GM23338 (cell line): ENCODE measurements around the gene DNAJC4. TPM values are rescaled to one million over a fixed set of nuclear protein-coding genes. Genes with fewer than 3 reads are reported as not detected.

Experiments used
- ATAC-seq: fragments of 200-7000 bp; cut with Tn5 transposase; 3 replicates; pipeline ENCODE4 v1.9.1; 2020
- DNase-seq: peaks from one replicate; pipeline ENCODE4 v3.0.0-alpha.2; 2015; ENCODE audit warnings: low spot score
- H2AFZ ChIP-seq: fragments of 200-600 bp; sonication (generic); 2 replicates; pipeline ENCODE4 v1.8.0; 2016; ENCODE audit warnings: antibody characterized with exemption, mild to moderate bottlenecking, moderate library complexity
- H3F3A ChIP-seq: fragments of 200-600 bp; sonication (generic); replicated peaks from 2 replicates; pipeline ENCODE4 v1.8.0; 2017; ENCODE audit warnings: antibody characterized with exemption, mixed run types, low read depth
- H3K27ac ChIP-seq: fragments of 200-600 bp; sonication (generic); 2 replicates; pipeline ENCODE4 v1.6.1; 2016; ENCODE audit warnings: low read depth
- H3K27me3 ChIP-seq: fragments of 200-600 bp; sonication (generic); 2 replicates; pipeline ENCODE4 v1.8.0; 2016; ENCODE audit warnings: mild to moderate bottlenecking, mixed run types, moderate library complexity; ENCODE audit not compliant: insufficient read depth
- H3K36me3 ChIP-seq: fragments of 200-600 bp; sonication (generic); 2 replicates; pipeline ENCODE4 v1.8.0; 2016; ENCODE audit warnings: mild to moderate bottlenecking; ENCODE audit not compliant: insufficient read depth
- H3K4me1 ChIP-seq: fragments of 200-600 bp; sonication (generic); 2 replicates; pipeline ENCODE4 v1.8.0; 2016; ENCODE audit warnings: mild to moderate bottlenecking, moderate library complexity; ENCODE audit not compliant: insufficient read depth
- H3K4me2 ChIP-seq: fragments of 200-600 bp; sonication (generic); 2 replicates; pipeline ENCODE4 v1.7.1; 2017; ENCODE audit warnings: mixed run types
- H3K4me3 ChIP-seq: fragments of 200-600 bp; sonication (generic); 2 replicates; pipeline ENCODE4 v1.6.1; 2016; ENCODE audit warnings: mixed run types
- H3K79me2 ChIP-seq: fragments of 200-600 bp; sonication (generic); replicated peaks from 2 replicates; pipeline ENCODE4 v1.8.0; 2017; ENCODE audit warnings: mild to moderate bottlenecking; ENCODE audit not compliant: insufficient read depth
- H3K9me2 ChIP-seq: fragments of 200-600 bp; sonication (generic); 2 replicates; pipeline ENCODE4 v1.8.0; 2017; ENCODE audit not compliant: insufficient read depth
- H4K20me1 ChIP-seq: fragments of 200-600 bp; sonication (generic); replicated peaks from 2 replicates; pipeline ENCODE4 v1.8.0; 2017; ENCODE audit warnings: mild to moderate bottlenecking; ENCODE audit not compliant: insufficient read depth
- H3K27ac Mint-ChIP-seq: 2 replicates; pipeline ENCODE4 v1.8.0; 2020; ENCODE audit warnings: inconsistent platforms, mild to moderate bottlenecking, moderate library complexity, mixed read lengths
- H3K27me3 Mint-ChIP-seq: 3 replicates; pipeline ENCODE4 v1.8.0; 2022; ENCODE audit warnings: low read depth, mild to moderate bottlenecking, moderate library complexity, mixed read lengths, inconsistent platforms; ENCODE audit not compliant: insufficient read depth, poor library complexity
- H3K36me3 Mint-ChIP-seq: 3 replicates; pipeline ENCODE4 v1.8.0; 2021; ENCODE audit warnings: low read depth, mild to moderate bottlenecking, inconsistent platforms, moderate library complexity, mixed read lengths
- H3K4me1 Mint-ChIP-seq: 3 replicates; pipeline ENCODE4 v1.8.0; 2020; ENCODE audit warnings: mild to moderate bottlenecking, inconsistent platforms, mixed read lengths
- H3K4me3 Mint-ChIP-seq: 3 replicates; pipeline ENCODE4 v1.8.0; 2021; ENCODE audit warnings: moderate library complexity, mild to moderate bottlenecking, inconsistent platforms, mixed read lengths
- H3K9me3 Mint-ChIP-seq: 3 replicates; pipeline ENCODE4 v1.8.0; 2020; ENCODE audit warnings: moderate library complexity, mild to moderate bottlenecking, inconsistent platforms, mixed read lengths
- CTCF ChIP-seq, 2 experiments: fragments of 200-600 bp in 1 of 2; sonication (generic) in 1 of 2; conservative IDR thresholded peaks; 2 replicates each; pipeline versions ENCODE4 v1.5.1 to v1.6.1; 2016 to 2017; ENCODE audit warnings: antibody characterized with exemption in 2 of 2, low read depth in 2 of 2, mild to moderate bottlenecking in 2 of 2, moderate library complexity in 1 of 2
- EZH2 ChIP-seq: fragments of 200-600 bp; sonication (generic); IDR thresholded peaks from one replicate; pipeline ENCODE4 v1.8.0; 2017; ENCODE audit warnings: antibody characterized with exemption, mild to moderate bottlenecking, low read depth; ENCODE audit not compliant: unreplicated experiment
- EZH2phosphoT487 ChIP-seq: fragments of 200-600 bp; sonication (generic); IDR thresholded peaks from one replicate; pipeline ENCODE4 v1.8.1; 2018; ENCODE audit warnings: antibody characterized with exemption; ENCODE audit not compliant: unreplicated experiment
- JUNB ChIP-seq: IDR thresholded peaks from one replicate; pipeline ENCODE4 v1.6.1; 2016; ENCODE audit warnings: antibody characterized with exemption; ENCODE audit not compliant: unreplicated experiment
- POLR2AphosphoS5 ChIP-seq: IDR thresholded peaks from 2 replicates; pipeline ENCODE4 v1.6.1; 2016; ENCODE audit warnings: antibody characterized with exemption, low read depth
- REST ChIP-seq: IDR thresholded peaks from one replicate; pipeline ENCODE4 v1.6.1; 2018; ENCODE audit warnings: antibody characterized with exemption; ENCODE audit not compliant: unreplicated experiment
- ZNF114 ChIP-seq: fragments of 250-450 bp; sonication (Bioruptor Pico); IDR thresholded peaks from 2 replicates; pipeline ENCODE4 v1.5.0; 2020; ENCODE audit warnings: mild to moderate bottlenecking, moderate library complexity
- polyA plus RNA-seq: library from polyadenylated mRNA; unstranded; fragments of >200 nt; fragmentation: Nextera tagmentation; extraction: Ambion mirVana; gene quantifications from 2 replicates; pipeline ENCODE4 v1.2.1, GENCODE V29; 2016
- total RNA-seq: library from RNA; depleted of rRNA; stranded (reverse); fragments of >200 nt; shearing (Covaris generic); gene quantifications from 2 replicates; pipeline ENCODE4 v1.2.3, GENCODE V29; 2014
- TF ChIP-seq, protein P1 (sequence below): IDR thresholded peaks from 2 replicates; pipeline ENCODE4 v1.6.1; 2016; ENCODE audit warnings: antibody characterized with exemption

The DNAJC4 gene
- total and polyA plus RNA-seq, 2 experiments from 2014 or later: 10.5 to 34.4 TPM

- H3K79me2 ChIP-seq: no peaks in the 10 kb centered on the region
- Mint-ChIP-seq H3K27ac (peak overlapping the region; percentile 73; the same call in 1 of the 2 replicates), H3K27me3 (peaks cover 23% of the 10 kb centered on the region), H3K9me3 (peaks cover 3% of the 10 kb centered on the region; the same call in 2 of the 3 replicates), H3K4me3 (peak overlapping the region; percentile 94), H3K4me1 (peaks cover 23% of the 10 kb centered on the region), H3K36me3 (peaks cover 37% of the 10 kb centered on the region)
- H3K4me3 ChIP-seq: peak overlapping the region; percentile 73
- H2AFZ ChIP-seq: no peak overlapping the region
- peak overlapping the region; percentile 94 for H3K4me2 ChIP-seq
- no peaks in the 10 kb centered on the region for H3K9me2 ChIP-seq
- ATAC-seq (no peak), DNase-seq (no peak)
- no peaks in the 10 kb centered on the region; the same call in 1 of the 2 replicates for H3K36me3 ChIP-seq
- peaks cover 11% of the 10 kb centered on the region; the same call in 1 of the 2 replicates for H3K4me1 ChIP-seq
- H3K27ac ChIP-seq: peak overlapping the region; percentile 81
- peaks cover 33% of the 10 kb centered on the region for H3F3A ChIP-seq
- H3K27me3 ChIP-seq: no peaks in the 10 kb centered on the region
- no peaks in the 10 kb centered on the region for H4K20me1 ChIP-seq
- no peak for TF ChIP-seq JUNB
- TF ChIP-seq, protein P1, sequence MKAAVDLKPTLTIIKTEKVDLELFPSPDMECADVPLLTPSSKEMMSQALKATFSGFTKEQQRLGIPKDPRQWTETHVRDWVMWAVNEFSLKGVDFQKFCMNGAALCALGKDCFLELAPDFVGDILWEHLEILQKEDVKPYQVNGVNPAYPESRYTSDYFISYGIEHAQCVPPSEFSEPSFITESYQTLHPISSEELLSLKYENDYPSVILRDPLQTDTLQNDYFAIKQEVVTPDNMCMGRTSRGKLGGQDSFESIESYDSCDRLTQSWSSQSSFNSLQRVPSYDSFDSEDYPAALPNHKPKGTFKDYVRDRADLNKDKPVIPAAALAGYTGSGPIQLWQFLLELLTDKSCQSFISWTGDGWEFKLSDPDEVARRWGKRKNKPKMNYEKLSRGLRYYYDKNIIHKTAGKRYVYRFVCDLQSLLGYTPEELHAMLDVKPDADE: no peak
- TF ChIP-seq POLR2AphosphoS5: no peak
- TF ChIP-seq EZH2: no peak
Observed at GRCh38 chr11:64268025-64268892, 37.9 kb downstream of the DNAJC4 start.

- Mint-ChIP-seq H3K27me3 (peaks cover 23% of the 10 kb centered on the region), H3K9me3 (peaks cover 3% of the 10 kb centered on the region; the same call in 2 of the 3 replicates), H3K36me3 (peaks cover 31% of the 10 kb centered on the region), H3K4me3 (peak overlapping the region; percentile 94), H3K4me1 (peaks cover 23% of the 10 kb centered on the region), H3K27ac (peak overlapping the region; percentile 73)
- DNase-seq: peak; percentile 53
- peak overlapping the region; percentile 81 for H3K27ac ChIP-seq
- peak overlapping the region; percentile 94 for H3K4me2 ChIP-seq
- peak overlapping the region; percentile 73 for H3K4me3 ChIP-seq
- peaks cover 31% of the 10 kb centered on the region for H3F3A ChIP-seq
- peak; percentile 13 for ATAC-seq
- peaks cover 11% of the 10 kb centered on the region; the same call in 1 of the 2 replicates for H3K4me1 ChIP-seq
- H4K20me1 ChIP-seq: no peaks in the 10 kb centered on the region
- no peaks in the 10 kb centered on the region for H3K36me3 ChIP-seq
- H3K27me3 ChIP-seq: no peaks in the 10 kb centered on the region
- H2AFZ ChIP-seq: no peak overlapping the region
- H3K9me2 ChIP-seq: no peaks in the 10 kb centered on the region
- no peaks in the 10 kb centered on the region for H3K79me2 ChIP-seq
- TF ChIP-seq CTCF (conservative IDR thresholded peaks at IDR 0.05; ENCODE audit: low read depth in 2 of 2): 0 out of 4 replicates have a peak, but pooled peaks of 1 of the 2 experiments have one; percentile 6
- no peak for TF ChIP-seq EZH2phosphoT487
- no peak for TF ChIP-seq JUNB
- TF ChIP-seq POLR2AphosphoS5: no peak
- no peak for TF ChIP-seq REST
- TF ChIP-seq ZNF114 (CRISPR knock-in tag): no peak
Observed at GRCh38 chr11:64268893-64269539, 38.7 kb downstream of the DNAJC4 start.
